HFFc6 (cell line): Measurements from ENCODE around the gene HACE1. TPM values are rescaled to one million over a fixed set of nuclear protein-coding genes. Genes with fewer than 3 reads are reported as not detected.

Experiments used
- DNase-seq: peaks from one replicate; pipeline ENCODE4 v3.0.0-alpha.2; 2018
- H3K27ac Mint-ChIP-seq: 2 replicates; pipeline ENCODE4 v1.8.0; 2020; ENCODE audit warnings: mild to moderate bottlenecking, mixed read lengths
- H3K27me3 Mint-ChIP-seq: 2 replicates; pipeline ENCODE4 v1.8.0; 2021; ENCODE audit warnings: mild to moderate bottlenecking, moderate library complexity, mixed read lengths; ENCODE audit not compliant: insufficient read depth
- H3K36me3 Mint-ChIP-seq: 2 replicates; pipeline ENCODE4 v1.8.0; 2021; ENCODE audit warnings: low read depth, mixed read lengths
- H3K4me1 Mint-ChIP-seq: 2 replicates; pipeline ENCODE4 v1.8.0; 2020; ENCODE audit warnings: low read depth, mixed read lengths
- H3K4me3 Mint-ChIP-seq: 2 replicates; pipeline ENCODE4 v1.8.0; 2020; ENCODE audit warnings: mild to moderate bottlenecking, moderate library complexity, mixed read lengths
- H3K9me3 Mint-ChIP-seq: 2 replicates; pipeline ENCODE4 v1.8.0; 2020; ENCODE audit warnings: mild to moderate bottlenecking, mixed read lengths
- total RNA-seq, 6 experiments: library from RNA; stranded (reverse); fragmentation: NEBNext Ultra II Directional; extraction: Animal tissue kit (Norgen Biotek cat#: 25700); gene quantifications; 2 replicates in 1 of 6; 3 replicates in 5 of 6; pipeline ENCODE4 v1.2.3, GENCODE V29; 2021
- TF ChIP-seq, protein P1 (sequence below): fragments of 200-600 bp; sonication (generic); IDR thresholded peaks from 2 replicates; pipeline ENCODE4 v1.5.0; 2021; ENCODE audit warnings: antibody characterized with exemption, mild to moderate bottlenecking

HACE1 gene
- total RNA-seq, 6 experiments from 2014 or later, result 7.2 to 8.8 (median 8.5) TPM

DNA sequence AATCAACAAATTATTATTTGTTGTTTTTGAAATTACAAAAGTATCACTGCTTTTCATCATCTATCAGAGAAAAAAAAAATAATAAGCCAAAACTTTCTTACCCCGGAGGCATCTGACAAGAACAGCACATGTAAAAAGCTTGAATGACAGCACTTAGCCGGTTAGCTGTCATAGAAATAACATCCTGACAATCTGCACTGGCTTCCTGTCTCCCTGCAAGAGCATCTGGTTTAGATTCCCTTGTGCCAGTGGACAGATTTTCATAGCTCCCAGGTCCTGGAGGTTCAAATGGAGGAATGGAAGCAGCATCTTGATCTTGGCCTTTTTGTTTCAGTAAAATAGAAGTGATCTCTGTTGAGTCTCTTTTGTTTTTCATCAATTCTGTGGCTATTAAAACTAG, 74.8 kb downstream of the HACE1 start:
- Mint-ChIP-seq H3K4me1 (peaks cover 41% of the 10 kb centered on the region), H3K27ac (peak overlapping the region; percentile 42), H3K9me3 (no peaks in the 10 kb centered on the region), H3K4me3 (peak overlapping the region; percentile 39; the same call in 1 of the 2 replicates), H3K36me3 (no peaks in the 10 kb centered on the region; the same call in 1 of the 2 replicates), H3K27me3 (no peaks in the 10 kb centered on the region; the same call in 1 of the 2 replicates)
- peak; percentile 15 for DNase-seq
- TF ChIP-seq, protein P1, sequence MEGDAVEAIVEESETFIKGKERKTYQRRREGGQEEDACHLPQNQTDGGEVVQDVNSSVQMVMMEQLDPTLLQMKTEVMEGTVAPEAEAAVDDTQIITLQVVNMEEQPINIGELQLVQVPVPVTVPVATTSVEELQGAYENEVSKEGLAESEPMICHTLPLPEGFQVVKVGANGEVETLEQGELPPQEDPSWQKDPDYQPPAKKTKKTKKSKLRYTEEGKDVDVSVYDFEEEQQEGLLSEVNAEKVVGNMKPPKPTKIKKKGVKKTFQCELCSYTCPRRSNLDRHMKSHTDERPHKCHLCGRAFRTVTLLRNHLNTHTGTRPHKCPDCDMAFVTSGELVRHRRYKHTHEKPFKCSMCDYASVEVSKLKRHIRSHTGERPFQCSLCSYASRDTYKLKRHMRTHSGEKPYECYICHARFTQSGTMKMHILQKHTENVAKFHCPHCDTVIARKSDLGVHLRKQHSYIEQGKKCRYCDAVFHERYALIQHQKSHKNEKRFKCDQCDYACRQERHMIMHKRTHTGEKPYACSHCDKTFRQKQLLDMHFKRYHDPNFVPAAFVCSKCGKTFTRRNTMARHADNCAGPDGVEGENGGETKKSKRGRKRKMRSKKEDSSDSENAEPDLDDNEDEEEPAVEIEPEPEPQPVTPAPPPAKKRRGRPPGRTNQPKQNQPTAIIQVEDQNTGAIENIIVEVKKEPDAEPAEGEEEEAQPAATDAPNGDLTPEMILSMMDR, result no peak

DNA sequence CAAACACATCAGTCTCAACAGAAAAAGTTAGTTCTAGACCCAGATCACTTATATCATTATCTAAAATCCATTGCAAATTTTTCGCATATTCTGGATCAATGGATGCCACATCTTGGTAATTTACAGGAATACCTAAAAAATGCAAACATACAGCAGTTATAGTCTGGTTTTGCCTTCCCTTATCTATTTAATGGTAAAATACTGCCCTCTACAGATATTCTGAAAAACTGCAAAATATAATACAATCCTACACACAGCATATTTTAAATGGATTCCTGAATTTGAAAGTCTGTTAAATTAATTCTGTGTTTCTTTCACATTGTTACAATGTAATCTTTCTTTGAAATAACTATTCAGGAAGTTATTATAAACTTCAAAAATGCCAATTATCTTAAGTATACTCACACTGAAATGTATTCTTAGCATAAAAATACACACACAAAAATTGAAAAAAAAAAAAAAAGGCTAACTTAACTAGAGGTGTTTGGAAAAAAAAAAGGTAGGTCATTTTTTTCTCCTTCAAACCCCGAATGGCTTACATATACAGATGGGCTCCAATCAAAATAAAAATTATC, 88.4 kb downstream of the HACE1 start:
- Mint-ChIP-seq H3K36me3 (no peaks in the 10 kb centered on the region), H3K27ac (no peak overlapping the region), H3K4me3 (no peak overlapping the region), H3K9me3 (no peaks in the 10 kb centered on the region), H3K4me1 (no peaks in the 10 kb centered on the region), H3K27me3 (no peaks in the 10 kb centered on the region; the same call in 1 of the 2 replicates)
- TF ChIP-seq, protein P1, result peak; percentile 82
- peak; percentile 34 for DNase-seq

DNA sequence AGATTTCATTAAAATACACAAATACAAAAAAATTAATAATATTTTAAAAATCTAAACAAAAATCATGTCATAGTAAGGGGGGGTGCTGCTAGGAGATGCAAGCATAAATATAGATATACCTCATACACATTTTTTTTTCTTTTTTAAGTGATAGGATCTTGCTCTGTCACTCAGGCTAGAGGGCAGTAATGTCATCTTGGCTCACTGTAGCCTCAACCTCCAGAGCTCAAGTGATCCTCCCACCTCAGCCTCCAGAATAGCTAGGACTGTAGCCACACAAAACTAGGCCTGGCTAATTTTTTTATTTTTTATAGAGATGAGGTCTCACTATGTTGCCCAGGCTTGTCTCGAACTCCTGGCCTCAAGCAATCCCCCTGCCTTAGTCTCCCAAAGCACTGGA, 90.8 kb downstream of the HACE1 start:
- TF ChIP-seq, protein P1, result no peak
- DNase-seq, result no peak
- no peaks in the 10 kb centered on the region for H3K27me3 Mint-ChIP-seq
- no peaks in the 10 kb centered on the region for H3K9me3 Mint-ChIP-seq
- H3K4me3 Mint-ChIP-seq, result no peak overlapping the region
- no peaks in the 10 kb centered on the region for H3K4me1 Mint-ChIP-seq
- no peaks in the 10 kb centered on the region for H3K36me3 Mint-ChIP-seq
- no peak overlapping the region for H3K27ac Mint-ChIP-seq

DNA sequence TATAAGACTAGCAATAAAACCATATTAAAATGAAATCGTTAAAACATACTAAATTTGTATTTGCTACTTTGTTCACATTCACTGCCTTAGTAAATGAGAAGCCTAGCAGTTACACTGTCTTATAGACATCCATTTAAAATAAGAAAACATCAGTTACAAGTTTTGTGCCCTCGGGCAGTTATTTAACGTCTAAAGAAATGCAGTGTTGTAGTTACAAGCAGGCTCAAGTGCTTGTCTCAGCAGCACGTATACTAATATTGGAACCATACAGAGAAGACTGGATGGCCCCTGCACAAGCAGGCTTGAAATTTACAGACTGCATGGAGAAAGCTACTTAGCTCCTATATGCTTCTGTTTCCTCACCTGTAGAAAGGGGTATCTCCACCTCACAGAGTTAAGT, 93.1 kb downstream of the HACE1 start:
- Mint-ChIP-seq H3K9me3 (no peaks in the 10 kb centered on the region), H3K4me3 (no peak overlapping the region), H3K27me3 (no peaks in the 10 kb centered on the region), H3K4me1 (no peaks in the 10 kb centered on the region), H3K36me3 (peaks cover 7% of the 10 kb centered on the region), H3K27ac (no peak overlapping the region)
- DNase-seq, result no peak
- TF ChIP-seq, protein P1, result no peak

DNA sequence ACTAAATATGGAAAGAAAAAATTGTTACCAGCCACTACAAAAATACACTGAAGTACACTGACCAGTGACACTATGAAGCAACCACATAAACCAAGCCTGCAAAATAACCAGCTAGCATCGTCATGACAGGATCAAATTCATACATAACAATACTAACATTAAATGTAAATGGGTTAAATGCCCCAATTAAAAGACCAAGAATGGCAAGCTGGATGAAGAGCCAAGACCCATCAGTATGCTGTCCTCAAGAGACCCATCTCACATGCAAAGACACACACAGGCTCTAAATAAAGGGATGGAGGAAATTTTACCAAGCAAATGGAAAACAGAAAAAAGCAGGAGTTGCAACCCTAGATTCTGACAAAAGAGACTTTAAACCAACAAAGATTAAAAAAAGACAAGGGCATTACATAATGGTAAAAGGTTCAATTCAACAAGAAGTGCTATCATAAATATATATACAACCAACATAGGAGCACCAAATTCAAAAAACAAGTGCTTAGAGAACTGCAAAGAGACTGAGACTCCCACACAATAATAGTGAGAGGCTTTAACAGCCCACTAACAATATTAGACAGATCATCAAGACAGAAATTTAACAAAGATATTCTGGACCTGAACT, 104.8 kb downstream of the HACE1 start:
- no peak for DNase-seq
- peaks cover 16% of the 10 kb centered on the region for H3K9me3 Mint-ChIP-seq
- H3K4me3 Mint-ChIP-seq, result no peak overlapping the region
- no peaks in the 10 kb centered on the region for H3K4me1 Mint-ChIP-seq
- H3K36me3 Mint-ChIP-seq, result peaks cover 56% of the 10 kb centered on the region
- no peaks in the 10 kb centered on the region; the same call in 1 of the 2 replicates for H3K27me3 Mint-ChIP-seq
- H3K27ac Mint-ChIP-seq, result no peak overlapping the region
- TF ChIP-seq, protein P1, result no peak
